GM12873 (cell line): ENCODE measurements around the gene MYO7B.
A peak's percentile ranks its signal among the peaks of the same experiment; 100 is the strongest.

ENCODE experiments used
- TF ChIP-seq, protein P1 (sequence below): IDR thresholded peaks from 2 replicates; pipeline ENCODE4 v1.5.1; 2012; ENCODE audit warnings: low read depth, mild to moderate bottlenecking, moderate library complexity, low read length, control low read depth; ENCODE audit not compliant: insufficient read depth; ENCODE audit errors: missing control alignments

MYO7B gene

DNA sequence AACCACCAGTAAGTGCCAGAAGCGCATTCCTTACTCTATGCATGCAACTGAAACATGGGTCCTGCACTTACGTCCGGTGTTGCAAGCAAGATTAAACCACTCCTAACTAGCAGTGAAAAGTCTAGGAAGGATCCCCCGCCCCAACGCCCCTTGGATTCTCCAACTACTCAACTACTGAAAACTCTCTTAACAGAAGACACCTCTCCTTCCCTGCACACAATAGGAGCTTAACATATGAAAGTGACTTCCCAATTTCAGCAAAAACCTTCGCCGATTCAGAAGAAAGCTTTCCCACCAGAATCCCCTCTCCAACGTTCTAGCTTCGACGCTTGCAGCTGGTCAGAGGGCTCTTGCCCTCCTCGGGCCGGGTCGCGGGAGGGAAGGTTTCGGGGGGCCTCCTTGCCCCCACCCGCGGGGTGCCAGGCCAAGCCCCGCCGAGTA, 9.8 kb upstream of the MYO7B start:
- TF ChIP-seq, protein P1, sequence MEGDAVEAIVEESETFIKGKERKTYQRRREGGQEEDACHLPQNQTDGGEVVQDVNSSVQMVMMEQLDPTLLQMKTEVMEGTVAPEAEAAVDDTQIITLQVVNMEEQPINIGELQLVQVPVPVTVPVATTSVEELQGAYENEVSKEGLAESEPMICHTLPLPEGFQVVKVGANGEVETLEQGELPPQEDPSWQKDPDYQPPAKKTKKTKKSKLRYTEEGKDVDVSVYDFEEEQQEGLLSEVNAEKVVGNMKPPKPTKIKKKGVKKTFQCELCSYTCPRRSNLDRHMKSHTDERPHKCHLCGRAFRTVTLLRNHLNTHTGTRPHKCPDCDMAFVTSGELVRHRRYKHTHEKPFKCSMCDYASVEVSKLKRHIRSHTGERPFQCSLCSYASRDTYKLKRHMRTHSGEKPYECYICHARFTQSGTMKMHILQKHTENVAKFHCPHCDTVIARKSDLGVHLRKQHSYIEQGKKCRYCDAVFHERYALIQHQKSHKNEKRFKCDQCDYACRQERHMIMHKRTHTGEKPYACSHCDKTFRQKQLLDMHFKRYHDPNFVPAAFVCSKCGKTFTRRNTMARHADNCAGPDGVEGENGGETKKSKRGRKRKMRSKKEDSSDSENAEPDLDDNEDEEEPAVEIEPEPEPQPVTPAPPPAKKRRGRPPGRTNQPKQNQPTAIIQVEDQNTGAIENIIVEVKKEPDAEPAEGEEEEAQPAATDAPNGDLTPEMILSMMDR = no peak

DNA sequence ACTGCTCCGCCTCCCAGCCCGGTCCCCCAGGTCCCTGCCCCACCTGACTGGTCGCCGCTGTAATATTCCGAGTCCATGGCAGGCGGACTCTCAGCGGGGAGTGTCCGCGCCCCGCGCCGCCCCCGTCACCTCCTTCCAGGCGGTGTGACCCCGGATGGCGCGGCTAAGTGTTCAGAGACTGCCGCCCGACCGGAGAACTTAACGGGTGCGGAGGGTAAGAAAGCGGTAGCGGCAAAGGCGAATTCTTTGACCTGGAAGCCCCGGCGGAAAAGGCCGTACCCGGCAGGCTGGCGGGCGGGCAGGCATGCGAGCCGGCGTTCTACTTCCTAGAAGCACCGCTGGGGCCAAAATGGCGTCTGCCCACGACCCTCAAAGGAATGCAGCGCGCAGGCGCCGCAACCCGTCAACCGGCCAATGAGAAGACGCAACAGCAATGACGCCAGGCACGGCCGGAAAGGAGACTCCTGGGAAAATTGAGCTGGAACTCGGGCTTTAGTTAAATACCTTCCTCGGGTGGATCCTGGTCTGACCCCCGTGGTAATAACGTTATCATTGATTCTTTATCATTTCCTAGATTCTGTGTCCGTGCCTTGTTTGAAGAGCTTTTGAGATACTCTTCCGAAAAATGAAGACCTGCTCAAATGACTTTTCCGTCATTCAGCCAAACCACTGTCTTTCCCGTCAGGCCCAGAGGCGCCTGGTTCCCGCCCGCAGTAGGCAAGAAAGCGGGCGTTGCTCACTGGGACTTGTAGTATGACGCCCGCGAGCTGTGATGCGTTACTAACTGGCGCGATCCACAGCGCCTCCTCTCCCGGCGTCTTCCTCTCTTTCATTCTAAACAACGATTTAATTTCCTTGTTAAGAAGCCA, 9.1 kb upstream of the MYO7B start, which contains the start of gene IWS1:
IWS1 (minus strand) TSS at position 358 of the 869 bp plus-strand sequence; CDS start at position 77, 281 bp downstream.
- TF ChIP-seq, protein P1 = peak; percentile 15

DNA sequence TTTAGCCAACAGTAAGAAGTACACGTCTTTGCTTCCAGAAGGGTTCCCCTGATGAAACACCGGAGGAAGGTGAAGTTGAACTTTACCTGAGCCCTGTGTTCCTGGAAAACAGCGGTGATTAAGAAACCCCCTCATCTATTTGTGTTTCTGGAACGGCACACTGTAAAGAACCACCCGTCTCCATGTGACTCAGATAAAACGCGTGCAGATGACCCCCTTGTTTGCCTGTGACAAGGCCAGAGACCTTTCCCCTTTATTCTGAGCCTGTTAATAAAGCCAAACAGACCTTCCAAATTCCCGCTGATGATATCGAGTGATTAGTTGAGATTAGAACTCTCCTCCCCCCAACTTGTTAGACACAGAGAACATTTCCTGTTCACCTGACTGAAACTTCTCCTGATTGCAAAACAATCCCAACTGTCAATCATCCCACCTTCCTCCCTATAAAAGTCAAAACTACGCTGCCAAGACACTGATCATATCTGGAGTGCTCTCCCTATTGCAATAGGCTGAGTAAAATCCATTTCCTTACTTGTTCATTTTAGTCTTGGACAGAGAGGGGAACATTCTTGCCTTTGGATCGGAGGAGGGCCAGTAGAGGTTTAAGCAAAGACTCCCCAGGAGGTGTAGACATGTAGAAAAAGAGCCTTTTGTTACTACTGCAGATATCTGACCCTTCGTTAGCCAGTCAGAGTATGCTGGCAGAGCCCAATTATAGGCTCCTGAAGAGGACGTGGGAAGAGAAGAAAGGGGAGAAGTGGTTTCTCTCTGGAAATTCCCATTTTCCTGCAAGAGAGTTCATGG, 8.3 kb upstream of the MYO7B start:
- TF ChIP-seq, protein P1 = no peak

DNA sequence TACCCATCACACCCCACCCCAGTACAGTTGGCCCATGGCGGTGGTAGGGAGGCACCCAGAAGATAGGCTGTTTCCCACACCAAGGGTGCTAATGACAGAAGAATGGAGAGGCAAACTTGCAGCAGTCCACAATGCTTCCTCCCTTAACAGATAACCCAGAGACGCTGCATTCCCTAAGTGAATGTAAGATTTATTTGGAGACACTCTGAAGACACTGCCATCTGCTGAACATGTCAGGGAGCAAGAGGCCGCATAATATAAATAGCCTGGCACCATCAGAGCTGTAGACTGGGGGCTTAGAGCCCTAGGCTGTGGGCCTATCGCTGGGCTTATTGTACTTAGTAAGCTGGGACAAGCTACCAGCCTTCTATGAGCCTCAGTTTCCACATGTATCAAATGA, 7.0 kb upstream of the MYO7B start:
- TF ChIP-seq, protein P1 = no peak

DNA sequence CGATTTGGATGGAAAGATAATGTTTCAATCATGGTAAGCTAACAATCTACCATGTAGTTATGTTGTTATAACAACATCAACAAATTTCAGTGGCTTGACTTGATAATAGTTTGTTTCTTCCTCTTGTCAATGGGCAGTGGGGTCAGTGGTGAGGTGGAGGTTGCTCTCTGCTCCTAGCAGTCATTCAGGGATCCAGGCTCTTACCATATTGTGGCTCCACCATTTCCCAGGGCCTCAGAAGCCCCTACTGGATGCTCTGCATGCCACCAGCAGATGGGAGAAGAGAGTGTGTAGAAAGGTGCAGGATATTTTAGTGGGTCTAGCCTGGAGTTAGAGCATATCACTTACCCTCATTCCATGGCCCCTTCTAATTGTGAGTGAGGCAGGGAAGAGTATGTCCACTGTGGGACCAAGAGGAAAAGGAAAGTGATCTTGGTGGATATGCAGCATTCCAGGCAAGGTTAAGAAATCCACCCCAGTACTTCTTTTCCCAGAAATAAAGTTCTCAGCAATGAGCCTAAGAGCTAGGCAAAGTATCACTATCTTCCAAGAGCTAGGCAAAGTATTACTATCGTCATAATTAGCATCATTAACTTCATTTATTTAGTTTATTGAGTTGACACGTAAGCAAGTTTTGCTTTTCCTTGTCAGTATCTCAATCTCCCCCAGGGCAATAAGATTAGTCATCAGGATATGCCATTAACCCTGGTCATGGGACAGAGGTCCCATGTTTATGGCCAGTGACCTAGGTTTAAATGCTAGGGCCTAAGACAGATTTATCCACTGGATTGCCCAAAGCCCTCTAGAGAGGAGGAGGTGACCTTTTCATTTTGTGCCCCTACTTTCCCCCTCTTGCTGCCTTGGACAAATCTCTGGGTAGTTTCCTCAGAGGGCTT, 5.0 kb upstream of the MYO7B start:
- TF ChIP-seq, protein P1 = no peak

DNA sequence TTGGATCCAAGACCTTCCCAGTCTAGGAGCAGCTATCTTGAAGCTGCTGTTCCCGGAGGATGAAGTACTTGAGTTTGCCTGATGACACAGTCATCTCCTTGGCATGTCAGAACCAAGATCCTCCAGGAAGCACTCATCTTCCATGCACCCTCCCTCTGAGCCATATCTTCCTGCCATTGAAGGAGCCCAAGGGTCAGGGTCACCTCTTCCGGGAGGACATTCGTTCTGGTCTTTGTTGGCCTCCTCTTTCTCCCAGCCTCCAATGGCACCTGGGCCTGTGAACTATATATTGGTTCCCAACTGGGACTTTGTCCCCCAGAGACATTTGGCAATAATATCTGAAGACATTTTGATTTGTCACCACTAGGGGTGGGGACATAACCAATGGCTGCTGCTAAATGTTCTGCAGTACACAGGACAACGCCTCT, 4.2 kb upstream of the MYO7B start:
- TF ChIP-seq, protein P1 = peak; percentile 34
